Measurements from ENCODE around the gene POU6F2.

The POU6F2 gene

GRCh38 chr7:39252916-39253315 lies 275.2 kb downstream of the POU6F2 start:
- DNase-seq (ENCODE audit: low read depth): no peak

DNA sequence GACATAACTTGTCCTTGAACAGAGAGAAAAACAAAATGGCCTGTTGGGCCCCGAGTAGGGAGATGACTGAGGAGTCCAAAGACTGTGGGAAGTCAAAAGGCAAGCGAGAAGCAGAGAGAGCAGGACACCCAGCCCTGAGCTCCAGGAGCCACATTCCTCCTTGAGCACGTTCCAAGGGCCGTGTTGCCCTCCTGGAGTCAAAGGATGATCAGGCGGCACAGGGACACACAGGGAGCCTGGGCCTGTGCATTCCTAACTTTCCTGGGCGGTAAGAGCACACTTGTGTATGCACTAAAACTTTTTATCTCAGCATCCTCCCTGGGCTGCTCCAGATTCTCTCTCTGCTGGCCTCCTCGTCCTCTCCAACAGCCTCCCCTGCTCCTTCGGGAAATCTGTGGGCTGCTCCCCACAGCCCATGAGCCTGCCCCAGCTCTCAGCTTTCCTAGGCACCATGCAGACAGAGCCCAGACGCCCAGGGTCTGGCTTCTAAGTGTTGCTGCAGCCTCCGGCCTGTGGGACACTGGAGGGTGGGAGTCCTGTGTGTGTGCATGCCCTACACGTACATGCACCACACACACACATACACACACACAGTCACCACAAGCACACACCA lies 281.8 kb downstream of the POU6F2 start:
- DNase-seq (ENCODE audit: low read depth): no peak

- no peak for DNase-seq (ENCODE audit: low read depth)
Measured at GRCh38 chr7:39260279-39260844, 282.7 kb downstream of the POU6F2 start.

- no peak for DNase-seq (ENCODE audit: low read depth)
Measured at GRCh38 chr7:39261771-39262170, 284.1 kb downstream of the POU6F2 start.

DNA sequence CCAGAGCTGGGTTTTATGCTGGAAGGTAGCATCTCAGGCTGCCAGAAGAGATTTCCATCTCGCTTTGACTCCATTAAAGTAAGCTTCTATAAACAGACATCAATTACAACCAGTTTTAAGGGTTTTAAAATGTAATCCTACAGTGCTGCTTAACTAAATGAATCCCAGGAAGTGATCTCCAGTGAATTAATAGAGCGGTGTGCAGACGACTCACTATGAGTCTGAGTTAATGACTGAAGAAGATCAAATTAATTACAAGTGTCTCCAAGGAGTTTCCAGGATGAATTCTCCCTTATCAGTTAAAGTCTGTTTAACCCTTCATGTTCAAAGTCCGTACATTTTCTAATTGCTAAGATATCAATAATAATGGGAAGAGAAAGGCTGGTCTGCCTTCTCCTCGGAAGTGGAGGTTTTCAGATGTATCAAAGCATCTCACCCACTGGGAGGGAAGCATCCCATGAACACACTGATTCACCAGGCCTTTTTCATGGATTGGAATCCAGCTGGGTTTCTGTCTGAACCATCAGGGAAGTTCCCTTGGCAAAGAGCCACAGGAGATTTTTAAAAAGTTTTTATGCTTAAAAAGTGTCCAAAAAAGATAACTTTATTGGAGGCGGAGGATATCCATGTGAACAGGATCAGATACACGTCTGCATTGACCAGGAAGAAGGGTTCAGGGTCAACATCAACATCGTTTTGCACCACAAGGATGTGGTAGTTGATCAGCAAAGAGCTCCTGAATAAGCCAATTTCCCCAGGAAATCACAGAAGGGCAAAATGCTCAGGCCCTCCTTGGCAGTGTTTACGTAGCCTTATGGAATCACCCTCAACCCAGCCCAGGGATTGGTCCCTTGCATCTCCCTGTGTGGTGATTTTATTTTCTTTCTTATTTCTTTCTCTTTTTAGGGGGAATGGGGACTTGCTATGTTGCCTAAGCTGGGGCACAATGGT lies 288.2 kb downstream of the POU6F2 start:
- no peak for DNase-seq (ENCODE audit: low read depth)

DNA sequence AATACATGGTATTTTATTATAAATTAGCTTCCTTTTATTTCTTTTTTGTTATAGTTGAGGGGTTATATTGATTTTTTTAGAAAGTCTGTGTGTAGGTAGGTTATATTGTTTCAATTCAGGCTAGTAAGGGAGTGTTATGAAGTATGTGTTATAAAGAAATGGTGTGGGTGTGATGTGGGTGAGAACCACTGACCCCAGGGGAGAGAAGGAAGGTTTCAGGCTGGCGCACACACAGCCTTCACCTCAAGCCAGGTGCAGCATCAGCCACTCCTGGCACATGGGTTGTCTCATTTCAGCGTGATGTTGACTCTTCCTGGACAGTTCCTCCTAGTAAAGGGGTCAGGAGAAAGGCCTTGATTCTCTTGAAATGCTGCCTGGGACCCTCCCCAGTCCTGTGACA lies 291.3 kb downstream of the POU6F2 start:
- no peak for DNase-seq (ENCODE audit: low read depth)

- no peak for DNase-seq (ENCODE audit: low read depth)
Measured at GRCh38 chr7:39270018-39270417, 292.3 kb downstream of the POU6F2 start.

DNA sequence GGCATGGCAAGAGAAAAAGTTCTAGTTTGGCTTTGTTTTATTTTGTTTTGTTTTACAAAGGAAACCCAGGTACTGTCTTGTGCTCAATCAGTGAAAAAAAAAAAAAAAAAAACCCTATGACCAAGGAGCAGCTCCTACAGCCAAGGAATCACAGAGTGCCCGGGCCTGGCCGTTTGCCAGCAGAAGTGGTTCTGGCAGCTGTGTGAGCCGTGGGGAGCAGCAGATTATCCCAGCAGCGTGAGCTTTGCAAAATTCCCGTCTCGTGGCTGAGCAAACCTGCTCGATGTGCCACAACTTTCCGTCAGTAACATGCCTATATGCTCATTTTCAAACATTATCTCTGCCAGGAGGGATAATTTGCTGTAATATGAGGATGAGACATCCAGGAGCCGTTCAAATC lies 293.7 kb downstream of the POU6F2 start:
- DNase-seq (ENCODE audit: low read depth): no peak

GRCh38 chr7:39272111-39272510 lies 294.4 kb downstream of the POU6F2 start:
- no peak for DNase-seq (ENCODE audit: low read depth)

- DNase-seq (ENCODE audit: low read depth): no peak
Measured at GRCh38 chr7:39272691-39273090, 295.0 kb downstream of the POU6F2 start.

GRCh38 chr7:39280337-39280736 lies 302.6 kb downstream of the POU6F2 start:
- no peak for DNase-seq (ENCODE audit: low read depth)

GRCh38 chr7:39285256-39285655 lies 307.5 kb downstream of the POU6F2 start:
- DNase-seq (ENCODE audit: low read depth): no peak

GRCh38 chr7:39288303-39288702 lies 310.6 kb downstream of the POU6F2 start:
- DNase-seq (ENCODE audit: low read depth): no peak

GRCh38 chr7:39291628-39292410 lies 314.1 kb downstream of the POU6F2 start:
- no peak for DNase-seq (ENCODE audit: low read depth)

DNA sequence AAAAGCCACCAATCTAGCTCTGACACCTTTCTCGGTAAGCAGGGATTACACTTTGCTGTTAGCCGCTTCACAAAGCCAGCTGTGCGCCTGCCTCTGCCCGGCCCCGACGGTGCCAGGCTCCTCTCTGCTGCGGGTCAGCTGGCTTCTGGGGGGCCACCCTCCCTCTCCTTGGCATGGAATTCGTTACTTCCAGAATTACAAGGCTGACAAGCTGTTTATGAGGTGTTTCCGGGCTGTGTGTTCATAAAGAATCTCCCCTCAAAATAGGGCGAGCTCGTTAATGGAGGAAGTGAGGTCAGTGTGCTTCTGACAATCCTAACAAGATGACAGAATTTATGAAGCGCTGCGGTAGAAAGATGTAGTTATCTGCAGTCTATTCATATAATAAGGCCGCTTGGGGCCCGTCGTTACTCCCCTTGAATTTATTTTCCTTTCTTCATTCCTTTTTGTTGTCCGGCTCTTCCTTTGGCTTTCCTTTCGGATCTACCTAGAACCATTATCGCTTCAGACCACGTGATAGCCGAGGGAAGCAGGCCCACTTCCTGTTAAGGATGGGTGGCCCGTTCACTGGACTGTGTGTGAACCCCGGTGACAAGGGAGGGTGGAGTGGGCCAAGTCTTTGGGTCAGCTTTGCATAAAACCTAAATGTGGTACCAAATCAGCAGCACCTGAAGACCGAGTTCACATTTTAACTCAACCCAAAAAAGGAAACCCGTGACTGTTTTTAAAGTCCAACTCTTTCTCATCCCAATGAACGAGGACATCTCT lies 315.5 kb downstream of the POU6F2 start:
- DNase-seq (ENCODE audit: low read depth): no peak

- DNase-seq (ENCODE audit: low read depth): no peak
Measured at GRCh38 chr7:39294022-39294421, 316.3 kb downstream of the POU6F2 start.

- no peak for DNase-seq (ENCODE audit: low read depth)
Measured at GRCh38 chr7:39295796-39296195, 318.1 kb downstream of the POU6F2 start.

GRCh38 chr7:39299695-39300094 lies 322.0 kb downstream of the POU6F2 start:
- DNase-seq (ENCODE audit: low read depth): no peak

- no peak for DNase-seq (ENCODE audit: low read depth)
Measured at GRCh38 chr7:39300276-39300675, 322.6 kb downstream of the POU6F2 start.

DNA sequence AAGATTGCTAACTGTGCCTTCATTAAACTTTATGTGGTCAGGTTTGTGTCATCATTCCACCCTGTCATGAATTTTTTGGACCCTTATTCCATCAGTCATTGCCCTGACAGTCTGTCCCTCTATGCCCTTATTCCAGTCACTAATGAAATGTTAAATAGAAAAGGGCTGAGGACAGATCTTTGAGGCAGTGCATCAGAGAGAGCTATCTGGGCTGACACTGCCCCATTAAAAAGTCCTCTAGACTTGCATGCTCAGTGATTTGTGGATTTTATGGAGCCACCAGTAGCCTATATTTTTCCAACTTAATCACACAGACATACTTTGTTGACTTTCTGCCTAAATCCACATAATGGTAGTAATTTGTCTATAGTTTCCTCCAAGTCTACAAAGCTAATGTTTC lies 323.8 kb downstream of the POU6F2 start:
- no peak for DNase-seq (ENCODE audit: low read depth)

DNA sequence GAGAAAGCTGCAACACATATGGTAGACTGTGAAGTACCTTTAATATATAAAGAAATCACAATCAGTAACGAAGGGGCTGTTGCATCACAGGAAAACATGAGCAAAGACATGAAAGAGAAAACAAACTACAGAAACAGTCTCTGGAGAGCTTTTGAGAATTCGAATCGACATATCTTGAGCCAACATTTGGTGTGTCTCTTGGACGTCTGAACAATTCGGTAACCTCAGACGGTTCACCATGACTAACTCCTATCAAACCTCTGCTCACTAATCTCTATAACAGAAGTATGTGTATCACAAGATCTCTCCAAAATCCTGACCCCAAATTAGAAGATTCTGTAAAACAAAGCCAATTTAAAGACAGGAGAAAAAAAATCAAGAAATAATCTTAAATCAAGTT lies 326.5 kb downstream of the POU6F2 start:
- DNase-seq (ENCODE audit: low read depth): no peak

Measured in HS-5 (cell line).